Liver (tissue), 3 donors: ENCODE data around the gene ZNF48.

Experiments
- ATF3 ChIP-seq: IDR thresholded peaks from 2 replicates; pipeline ENCODE4 v1.6.1; 2016; ENCODE audit warnings: antibody characterized with exemption
- CTCF ChIP-seq: fragments of 150-350 bp; IDR thresholded peaks from 2 replicates; pipeline ENCODE4 v1.5.1; 2017; ENCODE audit warnings: improper control_type of control experiment, low read depth, low read length; ENCODE audit not compliant: missing input control
- FOXA1 ChIP-seq: IDR thresholded peaks from 2 replicates; pipeline ENCODE4 v1.6.1; 2016; ENCODE audit warnings: antibody characterized with exemption
- HNF4G ChIP-seq: IDR thresholded peaks from 2 replicates; pipeline ENCODE4 v1.6.1; 2016; ENCODE audit warnings: antibody characterized with exemption
- JUND ChIP-seq, 2 donors: IDR thresholded peaks; 2 replicates each; pipeline ENCODE4 v1.6.1; 2016; ENCODE audit warnings: antibody characterized with exemption in 2 of 2
- MAX ChIP-seq: IDR thresholded peaks from 2 replicates; pipeline ENCODE4 v1.6.1; 2016; ENCODE audit warnings: antibody characterized with exemption
- NR2F2 ChIP-seq: IDR thresholded peaks from 2 replicates; pipeline ENCODE4 v1.6.1; 2016; ENCODE audit warnings: antibody characterized with exemption
- REST ChIP-seq: IDR thresholded peaks from 2 replicates; pipeline ENCODE4 v1.6.1; 2016; ENCODE audit warnings: antibody characterized with exemption, mild to moderate bottlenecking
- RXRA ChIP-seq, 2 donors: IDR thresholded peaks; 2 replicates each; pipeline ENCODE4 v1.6.1; 2017 to 2018; ENCODE audit warnings: antibody characterized with exemption in 2 of 2, mild to moderate bottlenecking in 1 of 2
- SP1 ChIP-seq: IDR thresholded peaks from 2 replicates; pipeline ENCODE4 v1.6.1; 2018; ENCODE audit warnings: antibody characterized with exemption, mild to moderate bottlenecking
- donor health status: healthy.
- donor health status: healthy.

GRCh38 chr16:30372038-30372712, 23.0 kb upstream of the ZNF48 start:
- no peak for TF ChIP-seq MAX
- TF ChIP-seq CTCF, result no peak
- TF ChIP-seq JUND (IDR thresholded peaks at IDR 0.05), result no peak
- TF ChIP-seq RXRA (IDR thresholded peaks at IDR 0.05), result no peak
- no peak for TF ChIP-seq REST
- TF ChIP-seq ATF3, result no peak
- TF ChIP-seq SP1, result no peak
- TF ChIP-seq HNF4G, result no peak
- TF ChIP-seq FOXA1, result no peak
- no peak for TF ChIP-seq NR2F2
